WTC11 (cell line): ENCODE results near the gene CERT1. TPM values are rescaled to one million over a fixed set of nuclear protein-coding genes. Genes with fewer than 3 reads are reported as not detected.

Experiments
- ATAC-seq: fragments of 200-7000 bp; cut with Tn5 transposase; 2 replicates; pipeline ENCODE4 v1.10.0; 2021; ENCODE audit warnings: mild to moderate bottlenecking, moderate library complexity
- CTCF ChIA-PET: fragments of 300-600 bp; sonication (Branson Sonifier 250); formaldehyde crosslinking; loops from one replicate; lab custom pipeline; 2021; ENCODE audit warnings: antibody characterized with exemption; lab: Charles Lee
- POLR2A ChIA-PET: fragments of 350-600 bp; sonication (Branson Sonifier 250); formaldehyde crosslinking; loops from one replicate; lab custom pipeline; 2021; ENCODE audit warnings: antibody characterized with exemption; lab: Charles Lee
- DNase-seq: peaks from one replicate; pipeline ENCODE4 v3.0.0; 2021; ENCODE audit warnings: low spot score
- H3K27ac Mint-ChIP-seq: 2 replicates; pipeline ENCODE4 v1.8.0; 2021; ENCODE audit warnings: mixed read lengths
- H3K27me3 Mint-ChIP-seq: 2 replicates; pipeline ENCODE4 v1.8.0; 2021; ENCODE audit warnings: low read depth, mild to moderate bottlenecking, moderate library complexity, mixed read lengths
- H3K36me3 Mint-ChIP-seq: 2 replicates; pipeline ENCODE4 v1.8.0; 2021; ENCODE audit warnings: mixed read lengths
- H3K4me1 Mint-ChIP-seq: 2 replicates; pipeline ENCODE4 v1.8.0; 2022; ENCODE audit warnings: mixed read lengths
- H3K4me3 Mint-ChIP-seq: 2 replicates; pipeline ENCODE4 v1.8.0; 2021; ENCODE audit warnings: mild to moderate bottlenecking, moderate library complexity, mixed read lengths
- H3K9me3 Mint-ChIP-seq: 2 replicates; pipeline ENCODE4 v1.8.0; 2021; ENCODE audit warnings: mixed read lengths
- ARID4B ChIP-seq: sonication (generic); formaldehyde crosslinking; IDR thresholded peaks from 2 replicates; pipeline ENCODE4 v1.8.0; 2023; ENCODE audit warnings: missing genetic modification reagents, mild to moderate bottlenecking, borderline replicate concordance
- CBFB ChIP-seq: sonication (generic); formaldehyde crosslinking; IDR thresholded peaks from 2 replicates; pipeline ENCODE4 v1.8.1; 2022; ENCODE audit warnings: mild to moderate bottlenecking, low read depth, missing genetic modification reagents
- EMX1 ChIP-seq: fragments of 250-450 bp; sonication (Bioruptor Pico); IDR thresholded peaks from 2 replicates; pipeline ENCODE4 v1.8.0; 2021; ENCODE audit warnings: mild to moderate bottlenecking
- ERG ChIP-seq: fragments of 250-450 bp; sonication (Bioruptor Pico); IDR thresholded peaks from 2 replicates; pipeline ENCODE4 v1.8.0; 2021; ENCODE audit warnings: mild to moderate bottlenecking
- FOXJ3 ChIP-seq: sonication (generic); formaldehyde crosslinking; IDR thresholded peaks from 2 replicates; pipeline ENCODE4 v1.9.0; 2021; ENCODE audit warnings: missing genetic modification reagents, mild to moderate bottlenecking, borderline replicate concordance
- FOXK1 ChIP-seq: sonication (generic); formaldehyde crosslinking; IDR thresholded peaks from 2 replicates; pipeline ENCODE4 v1.8.0; 2022; ENCODE audit warnings: mild to moderate bottlenecking, moderate library complexity, missing genetic modification reagents
- FOXP1 ChIP-seq: sonication (generic); formaldehyde crosslinking; IDR thresholded peaks from 2 replicates; pipeline ENCODE4 v1.8.0; 2022; ENCODE audit warnings: missing genetic modification reagents, mild to moderate bottlenecking, moderate library complexity, borderline replicate concordance
- GTF2I ChIP-seq: fragments of 250-450 bp; sonication (Bioruptor Pico); conservative IDR thresholded peaks from 2 replicates; pipeline ENCODE4 v1.4.0; 2021; ENCODE audit warnings: mild to moderate bottlenecking
- HMGA2 ChIP-seq: fragments of 250-450 bp; sonication (Bioruptor Pico); IDR thresholded peaks from 2 replicates; pipeline ENCODE4 v1.4.0; 2021; ENCODE audit warnings: mild to moderate bottlenecking, moderate library complexity
- HMGXB4 ChIP-seq: sonication (generic); formaldehyde crosslinking; IDR thresholded peaks from 2 replicates; pipeline ENCODE4 v1.8.1; 2023; ENCODE audit warnings: mild to moderate bottlenecking, moderate library complexity, missing genetic modification reagents
- JUN ChIP-seq: sonication (generic); formaldehyde crosslinking; IDR thresholded peaks from 2 replicates; pipeline ENCODE4 v1.8.0; 2023; ENCODE audit warnings: mild to moderate bottlenecking, missing genetic modification reagents
- NR3C1 ChIP-seq: sonication (generic); formaldehyde crosslinking; conservative IDR thresholded peaks from 2 replicates; pipeline ENCODE4 v1.8.1; 2023; ENCODE audit warnings: low read depth, mild to moderate bottlenecking, missing genetic modification reagents
- OVOL2 ChIP-seq: fragments of 250-450 bp; sonication (Bioruptor Pico); IDR thresholded peaks from 2 replicates; pipeline ENCODE4 v1.9.0; 2021; ENCODE audit warnings: mild to moderate bottlenecking, borderline replicate concordance
- RORB ChIP-seq: fragments of 250-450 bp; sonication (Bioruptor Pico); IDR thresholded peaks from 2 replicates; pipeline ENCODE4 v1.9.0; 2021; ENCODE audit warnings: mild to moderate bottlenecking
- SMAD4 ChIP-seq: sonication (generic); formaldehyde crosslinking; IDR thresholded peaks from 2 replicates; pipeline ENCODE4 v1.8.0; 2022; ENCODE audit warnings: mild to moderate bottlenecking, missing genetic modification reagents
- SP1 ChIP-seq: sonication (generic); formaldehyde crosslinking; conservative IDR thresholded peaks from 2 replicates; pipeline ENCODE4 v1.8.1; 2022; ENCODE audit warnings: missing genetic modification reagents
- TCF7 ChIP-seq: sonication (generic); formaldehyde crosslinking; IDR thresholded peaks from 2 replicates; pipeline ENCODE4 v1.8.0; 2022; ENCODE audit warnings: mild to moderate bottlenecking, low read depth, missing genetic modification reagents, moderate library complexity
- TP53 ChIP-seq: sonication (generic); formaldehyde crosslinking; IDR thresholded peaks from 2 replicates; pipeline ENCODE4 v1.8.1; 2023; ENCODE audit warnings: mild to moderate bottlenecking, missing genetic modification reagents
- ZNF281 ChIP-seq: sonication (generic); formaldehyde crosslinking; IDR thresholded peaks from 2 replicates; pipeline ENCODE4 v1.8.0; 2023; ENCODE audit warnings: mild to moderate bottlenecking, missing genetic modification reagents
- ZNF396 ChIP-seq: fragments of 250-450 bp; sonication (Bioruptor Pico); IDR thresholded peaks from 2 replicates; pipeline ENCODE4 v1.8.0; 2021; ENCODE audit warnings: mild to moderate bottlenecking, moderate library complexity, borderline replicate concordance
- ZNF425 ChIP-seq: fragments of 250-450 bp; sonication (Bioruptor Pico); conservative IDR thresholded peaks from 2 replicates; pipeline ENCODE4 v1.9.0; 2021; ENCODE audit warnings: mild to moderate bottlenecking
- ZSCAN18 ChIP-seq: fragments of 250-450 bp; sonication (Bioruptor Pico); IDR thresholded peaks from 2 replicates; pipeline ENCODE4 v2.1.2; 2022; ENCODE audit warnings: mild to moderate bottlenecking, moderate library complexity
- total RNA-seq: library from RNA; stranded (reverse); gene quantifications from 3 replicates; pipeline ENCODE4 v1.2.3, GENCODE V29; 2021

Gene CERT1
- total RNA-seq, 1 experiment from 2014 or later: 50.8 TPM

GRCh38 chr5:75363111-75363510 lies 148.3 kb downstream of the CERT1 start:
- DNase-seq: no peak
- ATAC-seq: peak; percentile 5; the same call in 1 of the 2 replicates
- TF ChIP-seq NR3C1 (CRISPR knock-in tag) (no peak), RORB (CRISPR knock-in tag) (no peak), SMAD4 (CRISPR knock-in tag) (no peak), EMX1 (no peak), ZNF425 (CRISPR knock-in tag) (no peak), JUN (CRISPR knock-in tag) (no peak), ZNF396 (CRISPR knock-in tag) (no peak), ARID4B (no peak), CBFB (no peak), SP1 (CRISPR knock-in tag) (no peak), HMGXB4 (no peak)
- TF ChIP-seq, all 79 proteins: peak for 0
- Mint-ChIP-seq H3K4me1 (peaks cover 21% of the 10 kb centered on the region), H3K27ac (peak overlapping the region; percentile 90), H3K36me3 (peaks cover 27% of the 10 kb centered on the region), H3K4me3 (no peak overlapping the region), H3K27me3 (no peaks in the 10 kb centered on the region), H3K9me3 (no peaks in the 10 kb centered on the region)
- ChIA-PET CTCF (no interaction called here), POLR2A (no interaction called here)

GRCh38 chr5:75362474-75362975 lies 148.9 kb downstream of the CERT1 start:
- H3K4me1 Mint-ChIP-seq: peaks cover 21% of the 10 kb centered on the region
- H3K27me3 Mint-ChIP-seq: no peaks in the 10 kb centered on the region
- POLR2A ChIA-PET: no interaction called here
- H3K4me3 Mint-ChIP-seq: no peak overlapping the region
- CTCF ChIA-PET: no interaction called here
- H3K36me3 Mint-ChIP-seq: peaks cover 33% of the 10 kb centered on the region
- H3K27ac Mint-ChIP-seq: peak overlapping the region; percentile 90
- DNase-seq: no peak
- no peak for ATAC-seq
- no peak for TF ChIP-seq TP53
- TF ChIP-seq FOXP1: no peak
- no peak for TF ChIP-seq FOXK1
- TF ChIP-seq ZNF281 (CRISPR knock-in tag): no peak
- no peak for TF ChIP-seq ERG (CRISPR knock-in tag)
- no peak for TF ChIP-seq ZSCAN18 (CRISPR knock-in tag)
- TF ChIP-seq FOXJ3 (CRISPR knock-in tag): no peak
- TF ChIP-seq EMX1: no peak
- no peak for TF ChIP-seq NR3C1 (CRISPR knock-in tag)
- TF ChIP-seq GTF2I: no peak
- no peak for TF ChIP-seq HMGA2 (CRISPR knock-in tag)
- no peak for TF ChIP-seq OVOL2 (CRISPR knock-in tag)
- no peak for TF ChIP-seq TCF7 (CRISPR knock-in tag)
- H3K9me3 Mint-ChIP-seq: no peaks in the 10 kb centered on the region
